Measurements from ENCODE around the gene ADAR.

DNA sequence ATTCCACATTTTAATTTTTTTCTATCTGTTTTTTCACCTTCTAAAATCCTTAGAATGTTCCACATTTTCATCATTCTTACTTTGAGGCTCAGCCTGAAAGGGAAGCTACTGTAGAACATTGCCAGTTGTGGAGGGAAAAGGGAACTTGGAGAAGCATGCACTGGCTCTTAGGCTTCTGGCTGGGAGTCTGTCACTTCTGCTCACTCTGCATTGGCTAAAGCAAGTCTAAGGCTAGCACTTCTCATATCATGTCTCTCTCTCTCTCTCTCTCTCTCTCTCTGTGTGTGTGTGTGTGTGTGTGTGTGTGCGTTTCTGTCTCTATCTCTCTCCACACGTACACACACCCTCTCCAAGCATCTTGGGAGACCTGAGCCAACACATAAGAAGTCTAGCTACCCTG lies 49.6 kb upstream of the ADAR start:
- TF ChIP-seq GATA2 (IDR thresholded peaks at IDR 0.05; ENCODE audit: insufficient read depth, insufficient read length, low read depth, low read length): no peak
- no peak for TF ChIP-seq JUN (IDR thresholded peaks at IDR 0.05; ENCODE audit: borderline replicate concordance, insufficient read depth, insufficient read length, low read depth)
- TF ChIP-seq, protein P1, sequence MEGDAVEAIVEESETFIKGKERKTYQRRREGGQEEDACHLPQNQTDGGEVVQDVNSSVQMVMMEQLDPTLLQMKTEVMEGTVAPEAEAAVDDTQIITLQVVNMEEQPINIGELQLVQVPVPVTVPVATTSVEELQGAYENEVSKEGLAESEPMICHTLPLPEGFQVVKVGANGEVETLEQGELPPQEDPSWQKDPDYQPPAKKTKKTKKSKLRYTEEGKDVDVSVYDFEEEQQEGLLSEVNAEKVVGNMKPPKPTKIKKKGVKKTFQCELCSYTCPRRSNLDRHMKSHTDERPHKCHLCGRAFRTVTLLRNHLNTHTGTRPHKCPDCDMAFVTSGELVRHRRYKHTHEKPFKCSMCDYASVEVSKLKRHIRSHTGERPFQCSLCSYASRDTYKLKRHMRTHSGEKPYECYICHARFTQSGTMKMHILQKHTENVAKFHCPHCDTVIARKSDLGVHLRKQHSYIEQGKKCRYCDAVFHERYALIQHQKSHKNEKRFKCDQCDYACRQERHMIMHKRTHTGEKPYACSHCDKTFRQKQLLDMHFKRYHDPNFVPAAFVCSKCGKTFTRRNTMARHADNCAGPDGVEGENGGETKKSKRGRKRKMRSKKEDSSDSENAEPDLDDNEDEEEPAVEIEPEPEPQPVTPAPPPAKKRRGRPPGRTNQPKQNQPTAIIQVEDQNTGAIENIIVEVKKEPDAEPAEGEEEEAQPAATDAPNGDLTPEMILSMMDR (IDR thresholded peaks at IDR 0.05; ENCODE audit: extremely low read depth in 1 of 2, insufficient read depth in 1 of 2, low read depth in 1 of 2, low read length in 2 of 2): no peak
- no peak for TF ChIP-seq POLR2AphosphoS5 (IDR thresholded peaks at IDR 0.05; ENCODE audit: insufficient read depth, low read depth, low read length)
- TF ChIP-seq POLR2A (IDR thresholded peaks at IDR 0.05; ENCODE audit: low read depth, low read length): no peak
- TF ChIP-seq EZH2 (IDR thresholded peaks at IDR 0.05; ENCODE audit: borderline replicate concordance, low read depth, low read length, severe bottlenecking): no peak

All from endothelial cell of umbilical vein (primary cell).